ENCODE measurements around the gene EDAR. TPM values are rescaled to one million over a fixed set of nuclear protein-coding genes. Genes with fewer than 3 reads are reported as not detected.

EDAR gene
- total RNA-seq, 1 donor from 2014 or later = not detected

- Mint-ChIP-seq H3K27me3 (ENCODE audit: low read depth) (peaks cover 37% of the 10 kb centered on the region), H3K36me3 (ENCODE audit: low read depth) (no peaks in the 10 kb centered on the region), H3K9me3 (no peaks in the 10 kb centered on the region), H3K4me3 (no peak overlapping the region), H3K27ac (ENCODE audit: unreplicated experiment) (no peak overlapping the region), H3K4me1 (no peaks in the 10 kb centered on the region)
- no peak for DNase-seq (ENCODE audit: low read depth, low spot score)
- TF ChIP-seq, protein P1, sequence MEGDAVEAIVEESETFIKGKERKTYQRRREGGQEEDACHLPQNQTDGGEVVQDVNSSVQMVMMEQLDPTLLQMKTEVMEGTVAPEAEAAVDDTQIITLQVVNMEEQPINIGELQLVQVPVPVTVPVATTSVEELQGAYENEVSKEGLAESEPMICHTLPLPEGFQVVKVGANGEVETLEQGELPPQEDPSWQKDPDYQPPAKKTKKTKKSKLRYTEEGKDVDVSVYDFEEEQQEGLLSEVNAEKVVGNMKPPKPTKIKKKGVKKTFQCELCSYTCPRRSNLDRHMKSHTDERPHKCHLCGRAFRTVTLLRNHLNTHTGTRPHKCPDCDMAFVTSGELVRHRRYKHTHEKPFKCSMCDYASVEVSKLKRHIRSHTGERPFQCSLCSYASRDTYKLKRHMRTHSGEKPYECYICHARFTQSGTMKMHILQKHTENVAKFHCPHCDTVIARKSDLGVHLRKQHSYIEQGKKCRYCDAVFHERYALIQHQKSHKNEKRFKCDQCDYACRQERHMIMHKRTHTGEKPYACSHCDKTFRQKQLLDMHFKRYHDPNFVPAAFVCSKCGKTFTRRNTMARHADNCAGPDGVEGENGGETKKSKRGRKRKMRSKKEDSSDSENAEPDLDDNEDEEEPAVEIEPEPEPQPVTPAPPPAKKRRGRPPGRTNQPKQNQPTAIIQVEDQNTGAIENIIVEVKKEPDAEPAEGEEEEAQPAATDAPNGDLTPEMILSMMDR (conservative IDR thresholded peaks at IDR 0.05) = no peak
These were observed 2.0 kb downstream of the EDAR start for GRCh38 chr2:108986916-108987510.

GRCh38 chr2:108983610-108984009 is 5.4 kb downstream of the EDAR start:
- H3K36me3 Mint-ChIP-seq (ENCODE audit: low read depth) = no peaks in the 10 kb centered on the region
- H3K4me3 Mint-ChIP-seq = no peak overlapping the region
- DNase-seq (ENCODE audit: low read depth, low spot score) = no peak
- H3K9me3 Mint-ChIP-seq = no peaks in the 10 kb centered on the region
- no peak overlapping the region for H3K27ac Mint-ChIP-seq (ENCODE audit: unreplicated experiment)
- TF ChIP-seq, protein P1 (conservative IDR thresholded peaks at IDR 0.05) = no peak
- H3K4me1 Mint-ChIP-seq = no peaks in the 10 kb centered on the region
- H3K27me3 Mint-ChIP-seq (ENCODE audit: low read depth) = peaks cover 24% of the 10 kb centered on the region

DNA sequence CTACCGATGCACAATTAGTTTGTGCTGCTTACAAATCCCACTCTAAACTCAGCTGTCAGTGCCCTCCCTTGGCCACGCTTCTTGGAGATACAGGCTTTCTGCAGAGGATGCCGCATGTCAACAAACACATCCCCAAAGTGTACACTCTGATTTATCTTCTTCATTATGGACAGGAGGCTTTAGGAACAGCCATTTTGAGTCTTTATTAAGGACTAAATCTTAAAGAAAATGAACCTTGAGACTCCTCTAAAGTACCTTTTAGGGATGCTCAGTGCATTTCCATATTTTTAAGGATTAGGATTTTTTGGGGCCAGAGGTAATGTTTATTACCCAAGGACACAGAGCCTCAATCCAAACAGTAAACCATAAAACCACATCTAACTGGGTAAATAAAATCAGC is 6.0 kb downstream of the EDAR start:
- peaks cover 21% of the 10 kb centered on the region for H3K27me3 Mint-ChIP-seq (ENCODE audit: low read depth)
- no peak overlapping the region for H3K4me3 Mint-ChIP-seq
- H3K36me3 Mint-ChIP-seq (ENCODE audit: low read depth) = no peaks in the 10 kb centered on the region
- H3K27ac Mint-ChIP-seq (ENCODE audit: unreplicated experiment) = no peak overlapping the region
- no peaks in the 10 kb centered on the region for H3K9me3 Mint-ChIP-seq
- H3K4me1 Mint-ChIP-seq = no peaks in the 10 kb centered on the region
- TF ChIP-seq, protein P1 (conservative IDR thresholded peaks at IDR 0.05) = no peak
- DNase-seq (ENCODE audit: low read depth, low spot score) = no peak

DNA sequence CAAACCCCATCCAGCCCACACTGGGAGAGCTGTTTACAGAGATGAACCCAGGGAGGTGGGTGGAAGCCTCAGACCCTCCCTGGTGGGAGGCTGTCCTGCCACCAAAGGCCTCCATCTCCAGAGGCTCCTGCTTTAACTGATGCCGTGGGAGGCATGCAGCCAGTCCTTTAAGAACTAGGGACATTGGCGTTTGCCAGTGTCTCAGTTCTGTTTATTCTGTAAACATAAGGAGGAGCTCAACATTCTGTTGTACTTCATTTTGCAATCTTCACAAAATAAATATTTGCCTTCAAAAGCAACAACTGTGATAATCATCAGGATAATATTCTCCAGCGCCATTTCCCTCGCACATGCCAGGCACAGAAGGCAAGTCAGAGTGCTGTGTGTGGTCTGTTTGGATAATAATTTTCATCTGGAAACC is 6.8 kb downstream of the EDAR start:
- Mint-ChIP-seq H3K36me3 (ENCODE audit: low read depth) (no peaks in the 10 kb centered on the region), H3K27me3 (ENCODE audit: low read depth) (peaks cover 17% of the 10 kb centered on the region), H3K4me1 (no peaks in the 10 kb centered on the region), H3K27ac (ENCODE audit: unreplicated experiment) (no peak overlapping the region), H3K4me3 (no peak overlapping the region), H3K9me3 (no peaks in the 10 kb centered on the region)
- DNase-seq (ENCODE audit: low read depth, low spot score) = no peak
- TF ChIP-seq, protein P1 (conservative IDR thresholded peaks at IDR 0.05) = no peak

DNA sequence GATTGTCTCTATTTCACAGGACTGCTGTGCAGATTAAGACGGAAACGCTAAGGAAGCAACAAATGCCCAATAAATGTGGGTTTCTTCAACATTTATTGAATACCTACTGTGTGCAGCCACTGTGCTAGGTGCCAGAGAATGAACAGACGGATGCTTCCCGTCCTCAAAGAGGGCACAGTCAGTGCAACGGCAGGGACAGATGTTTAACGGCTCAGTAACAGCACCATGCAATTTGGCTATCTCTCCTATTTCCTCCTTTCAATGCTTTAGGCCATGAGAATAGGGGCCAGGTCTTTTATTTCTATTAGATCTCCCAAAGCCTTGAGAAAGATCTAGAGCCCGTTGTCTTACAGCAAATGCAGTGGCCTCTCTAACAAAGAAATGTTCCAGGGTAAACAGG is 7.2 kb downstream of the EDAR start:
- H3K36me3 Mint-ChIP-seq (ENCODE audit: low read depth) = no peaks in the 10 kb centered on the region
- no peak overlapping the region for H3K27ac Mint-ChIP-seq (ENCODE audit: unreplicated experiment)
- no peaks in the 10 kb centered on the region for H3K4me1 Mint-ChIP-seq
- H3K9me3 Mint-ChIP-seq = no peaks in the 10 kb centered on the region
- no peak overlapping the region for H3K4me3 Mint-ChIP-seq
- TF ChIP-seq, protein P1 (conservative IDR thresholded peaks at IDR 0.05) = no peak
- no peak for DNase-seq (ENCODE audit: low read depth, low spot score)
- H3K27me3 Mint-ChIP-seq (ENCODE audit: low read depth) = peaks cover 13% of the 10 kb centered on the region

Measured in neural crest cell (in vitro differentiated cells).